K562 (cell line): Measurements from ENCODE around the gene TICAM1. TPM values are rescaled to one million over a fixed set of nuclear protein-coding genes. Genes with fewer than 3 reads are reported as not detected.

ENCODE experiments used
- E2F3 ChIP-seq: fragments of 250-450 bp; sonication (Bioruptor Pico); IDR thresholded peaks from 2 replicates; pipeline ENCODE4 v1.4.0; 2020; ENCODE audit warnings: mild to moderate bottlenecking
- HDAC6 ChIP-seq: IDR thresholded peaks from 2 replicates; pipeline ENCODE4 v1.6.1; 2012; ENCODE audit warnings: low read depth, mild to moderate bottlenecking, control low read depth, inconsistent platforms, low read length, moderate library complexity
- IFI16 ChIP-seq: fragments of 250-450 bp; sonication (Bioruptor Pico); IDR thresholded peaks from 2 replicates; pipeline ENCODE4 v2.1.2; 2022; ENCODE audit warnings: mild to moderate bottlenecking, inconsistent platforms
- KLF6 ChIP-seq: fragments of 250-450 bp; sonication (Bioruptor Pico); IDR thresholded peaks from 2 replicates; pipeline ENCODE4 v1.4.0; 2020; ENCODE audit warnings: mild to moderate bottlenecking, moderate library complexity, borderline replicate concordance
- NR2C2 ChIP-seq, 2 experiments: fragments of 200-800 bp in 1 of 2; sonication (Bioruptor generic) in 1 of 2; sonication (generic) in 1 of 2; formaldehyde crosslinking in 1 of 2; IDR thresholded peaks; 2 replicates each; pipeline versions ENCODE4 v1.6.1 to v1.8.0; 2016 to 2022; ENCODE audit warnings: mild to moderate bottlenecking in 1 of 2, missing compliant biosample characterization in 1 of 2, missing genetic modification characterization in 1 of 2, missing genetic modification reagents in 1 of 2
- NUFIP1 ChIP-seq: fragments of 450-650 bp; IDR thresholded peaks from 2 replicates; pipeline ENCODE4 v1.6.1; 2018; ENCODE audit not compliant: partially characterized antibody
- POLR3G ChIP-seq: IDR thresholded peaks from 2 replicates; pipeline ENCODE4 v1.6.1; 2011; ENCODE audit not compliant: insufficient read length, insufficient replicate concordance; ENCODE audit errors: extremely low read depth
- SMAD3 ChIP-seq: fragments of 450-650 bp; formaldehyde crosslinking; conservative IDR thresholded peaks from 2 replicates; pipeline ENCODE4 v1.4.0; 2020; ENCODE audit warnings: mild to moderate bottlenecking
- ZBTB12 ChIP-seq: fragments of 250-450 bp; sonication (Bioruptor Pico); IDR thresholded peaks from 2 replicates; pipeline ENCODE4 v1.4.0; 2020
- ZNF280A ChIP-seq: fragments of 450-650 bp; IDR thresholded peaks from 2 replicates; pipeline ENCODE4 v1.6.1; 2018; ENCODE audit warnings: mild to moderate bottlenecking, low read depth; ENCODE audit not compliant: partially characterized antibody
- polyA plus RNA-seq, 8 experiments: library from polyadenylated mRNA; depleted of rRNA in 4 of 8; stranded (reverse) in 5 of 8; unstranded in 3 of 8; fragments of >200 nt; fragmentation: Nextera tagmentation in 2 of 8; fragmentation: Illumina TruSeq in 1 of 8; extraction: Ambion mirVana in 2 of 8; extraction: Trizol in 1 of 8; gene quantifications; 2 replicates each; pipeline versions ENCODE4 v1.2.1 to v1.2.3, GENCODE V29; 2011 to 2014; ENCODE audit warnings: inconsistent platforms in 1 of 8, missing spikeins in 1 of 8
- total RNA-seq, 7 experiments: library from RNA; depleted of rRNA in 6 of 7; stranded (reverse); fragments of >200 nt in 6 of 7; fragmentation: Illumina TruSeq in 2 of 7; extraction: Trizol in 2 of 7; gene quantifications; 2 replicates each; pipeline versions ENCODE4 v1.2.1 to v1.2.3, GENCODE V29; 2011 to 2021; ENCODE audit warnings: low replicate concordance in 1 of 7
- TF ChIP-seq, protein P1 (sequence below), 2 experiments: IDR thresholded peaks in 1 of 2; conservative IDR thresholded peaks in 1 of 2; 2 replicates each; pipeline ENCODE4 v1.6.1; 2016; ENCODE audit warnings: low read depth in 2 of 2, mild to moderate bottlenecking in 1 of 2, missing compliant biosample characterization in 1 of 2, missing genetic modification characterization in 1 of 2, moderate library complexity in 1 of 2
- TF ChIP-seq, protein P2 (sequence below): fragments of 250-450 bp; sonication (Bioruptor Pico); IDR thresholded peaks from 2 replicates; pipeline ENCODE4 v1.8.0; 2021; ENCODE audit warnings: borderline replicate concordance, mild to moderate bottlenecking, moderate library complexity; ENCODE audit not compliant: poor library complexity, severe bottlenecking
- TF ChIP-seq, protein P3 (sequence below): fragments of 250-450 bp; sonication (Bioruptor Pico); IDR thresholded peaks from 2 replicates; pipeline ENCODE4 v1.5.1; 2021; ENCODE audit warnings: mild to moderate bottlenecking
- TF ChIP-seq, protein P4 (sequence below), 3 experiments: IDR thresholded peaks in 2 of 3; conservative IDR thresholded peaks in 1 of 3; 2 replicates each; pipeline ENCODE4 v1.5.1; 2011 to 2012; ENCODE audit warnings: low read length in 3 of 3, mild to moderate bottlenecking in 3 of 3, control low read depth in 2 of 3, improper control_type of control experiment in 1 of 3, inconsistent platforms in 1 of 3, low read depth in 1 of 3, mixed read lengths in 1 of 3, moderate library complexity in 1 of 3; ENCODE audit not compliant: insufficient read depth in 2 of 3

TICAM1 gene
- total and polyA plus RNA-seq, 9 of the 15 experiments (the other 6 are each of a cell fraction or from before 2014, with no cell fraction given): 0.07 to 11.6 (median 1.5) TPM

GRCh38 chr19:4867534-4868285, 36.2 kb upstream of the TICAM1 start, which contains the start of gene PLIN3 (continued):
- TF ChIP-seq, protein P1, sequence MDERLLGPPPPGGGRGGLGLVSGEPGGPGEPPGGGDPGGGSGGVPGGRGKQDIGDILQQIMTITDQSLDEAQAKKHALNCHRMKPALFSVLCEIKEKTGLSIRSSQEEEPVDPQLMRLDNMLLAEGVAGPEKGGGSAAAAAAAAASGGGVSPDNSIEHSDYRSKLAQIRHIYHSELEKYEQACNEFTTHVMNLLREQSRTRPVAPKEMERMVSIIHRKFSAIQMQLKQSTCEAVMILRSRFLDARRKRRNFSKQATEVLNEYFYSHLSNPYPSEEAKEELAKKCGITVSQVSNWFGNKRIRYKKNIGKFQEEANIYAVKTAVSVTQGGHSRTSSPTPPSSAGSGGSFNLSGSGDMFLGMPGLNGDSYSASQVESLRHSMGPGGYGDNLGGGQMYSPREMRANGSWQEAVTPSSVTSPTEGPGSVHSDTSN (CRISPR knock-in tag; IDR thresholded peaks at IDR 0.05; ENCODE audit: low read depth): peak; percentile 94
- TF ChIP-seq, protein P1 (tag; conservative IDR thresholded peaks at IDR 0.05; ENCODE audit: low read depth): peak; percentile 98
- TF ChIP-seq, protein P2, sequence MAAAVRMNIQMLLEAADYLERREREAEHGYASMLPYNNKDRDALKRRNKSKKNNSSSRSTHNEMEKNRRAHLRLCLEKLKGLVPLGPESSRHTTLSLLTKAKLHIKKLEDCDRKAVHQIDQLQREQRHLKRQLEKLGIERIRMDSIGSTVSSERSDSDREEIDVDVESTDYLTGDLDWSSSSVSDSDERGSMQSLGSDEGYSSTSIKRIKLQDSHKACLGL: no peak
- no peak for TF ChIP-seq SMAD3 (CRISPR knock-in tag)
- TF ChIP-seq POLR3G: no peak
- TF ChIP-seq, protein P3, sequence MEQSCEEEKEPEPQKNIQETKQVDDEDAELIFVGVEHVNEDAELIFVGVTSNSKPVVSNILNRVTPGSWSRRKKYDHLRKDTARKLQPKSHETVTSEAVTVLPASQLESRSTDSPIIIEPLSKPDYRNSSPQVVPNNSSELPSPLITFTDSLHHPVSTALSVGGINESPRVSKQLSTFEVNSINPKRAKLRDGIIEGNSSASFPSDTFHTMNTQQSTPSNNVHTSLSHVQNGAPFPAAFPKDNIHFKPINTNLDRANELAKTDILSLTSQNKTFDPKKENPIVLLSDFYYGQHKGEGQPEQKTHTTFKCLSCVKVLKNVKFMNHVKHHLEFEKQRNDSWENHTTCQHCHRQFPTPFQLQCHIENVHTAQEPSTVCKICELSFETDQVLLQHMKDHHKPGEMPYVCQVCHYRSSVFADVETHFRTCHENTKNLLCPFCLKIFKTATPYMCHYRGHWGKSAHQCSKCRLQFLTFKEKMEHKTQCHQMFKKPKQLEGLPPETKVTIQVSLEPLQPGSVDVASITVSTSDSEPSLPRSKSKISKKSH (CRISPR knock-in tag): no peak
- TF ChIP-seq, protein P4, sequence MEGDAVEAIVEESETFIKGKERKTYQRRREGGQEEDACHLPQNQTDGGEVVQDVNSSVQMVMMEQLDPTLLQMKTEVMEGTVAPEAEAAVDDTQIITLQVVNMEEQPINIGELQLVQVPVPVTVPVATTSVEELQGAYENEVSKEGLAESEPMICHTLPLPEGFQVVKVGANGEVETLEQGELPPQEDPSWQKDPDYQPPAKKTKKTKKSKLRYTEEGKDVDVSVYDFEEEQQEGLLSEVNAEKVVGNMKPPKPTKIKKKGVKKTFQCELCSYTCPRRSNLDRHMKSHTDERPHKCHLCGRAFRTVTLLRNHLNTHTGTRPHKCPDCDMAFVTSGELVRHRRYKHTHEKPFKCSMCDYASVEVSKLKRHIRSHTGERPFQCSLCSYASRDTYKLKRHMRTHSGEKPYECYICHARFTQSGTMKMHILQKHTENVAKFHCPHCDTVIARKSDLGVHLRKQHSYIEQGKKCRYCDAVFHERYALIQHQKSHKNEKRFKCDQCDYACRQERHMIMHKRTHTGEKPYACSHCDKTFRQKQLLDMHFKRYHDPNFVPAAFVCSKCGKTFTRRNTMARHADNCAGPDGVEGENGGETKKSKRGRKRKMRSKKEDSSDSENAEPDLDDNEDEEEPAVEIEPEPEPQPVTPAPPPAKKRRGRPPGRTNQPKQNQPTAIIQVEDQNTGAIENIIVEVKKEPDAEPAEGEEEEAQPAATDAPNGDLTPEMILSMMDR (IDR thresholded peaks at IDR 0.05 in 2 of 3, conservative IDR thresholded peaks at IDR 0.05 in 1 of 3; ENCODE audit: insufficient read depth in 2 of 3, low read depth in 1 of 3, low read length in 3 of 3): no peak
- peak; percentile 10 for TF ChIP-seq ZNF280A
- no peak for TF ChIP-seq KLF6 (CRISPR knock-in tag)
- TF ChIP-seq HDAC6: no peak
- no peak for TF ChIP-seq IFI16 (CRISPR knock-in tag)
- no peak for TF ChIP-seq NUFIP1
- no peak for TF ChIP-seq E2F3
- no peak for TF ChIP-seq ZBTB12
- TF ChIP-seq NR2C2 (CRISPR knock-in tag; IDR thresholded peaks at IDR 0.05): 0 out of 2 replicates have a peak, but pooled peaks have one; percentile 53
- peak; percentile 56 for TF ChIP-seq NR2C2 (tag; IDR thresholded peaks at IDR 0.05)
